CD14-positive monocyte (primary cell): Measurements from ENCODE around the gene KISS1R. TPM values are rescaled to one million over a fixed set of nuclear protein-coding genes. Genes with fewer than 3 reads are reported as not detected.

Experiments used
- DNase-seq, 3 donors: peaks; one replicate each; pipeline ENCODE4 v3.0.0-alpha.2; 2011 to 2022
- H2AFZ ChIP-seq: 2 replicates; pipeline ENCODE4 v1.6.0; 2012; ENCODE audit warnings: mild to moderate bottlenecking, low read depth, low read length, inconsistent platforms; ENCODE audit not compliant: insufficient read depth, poor library complexity, severe bottlenecking
- H3K27ac ChIP-seq, 2 donors: 1 replicate in 1 of 2; 2 replicates in 1 of 2; pipeline ENCODE4 v1.5.1; 2012 to 2013; ENCODE audit warnings: low read length in 2 of 2, control low read depth in 1 of 2, inconsistent platforms in 1 of 2, low read depth in 1 of 2, mild to moderate bottlenecking in 1 of 2
- H3K27me3 ChIP-seq, 2 donors: one replicate each; pipeline versions ENCODE4 v1.6.0 to v1.6.1; 2011 to 2013; ENCODE audit warnings: low read length in 2 of 2; ENCODE audit not compliant: control insufficient read depth in 2 of 2, insufficient read depth in 2 of 2
- H3K36me3 ChIP-seq, 2 donors: replicated peaks in 1 of 2; 1 replicate in 1 of 2; 2 replicates in 1 of 2; pipeline versions ENCODE4 v1.5.1 to v1.6.1; 2012 to 2013; ENCODE audit warnings: low read length in 2 of 2, control low read depth in 1 of 2, inconsistent platforms in 1 of 2, mild to moderate bottlenecking in 1 of 2; ENCODE audit not compliant: insufficient read depth in 2 of 2, control insufficient read depth in 1 of 2
- H3K4me1 ChIP-seq, 2 donors: 1 replicate in 1 of 2; 2 replicates in 1 of 2; pipeline versions ENCODE4 v1.5.1 to v1.6.1; 2012 to 2013; ENCODE audit warnings: low read length in 2 of 2, control low read depth in 1 of 2, inconsistent platforms in 1 of 2, mild to moderate bottlenecking in 1 of 2, moderate library complexity in 1 of 2; ENCODE audit not compliant: insufficient read depth in 2 of 2, control insufficient read depth in 1 of 2
- H3K4me2 ChIP-seq: replicated peaks from 2 replicates; pipeline ENCODE3; 2012; ENCODE audit warnings: low read length, moderate library complexity, mild to moderate bottlenecking; ENCODE audit not compliant: poor library complexity, severe bottlenecking; ENCODE audit errors: extremely low read depth
- H3K4me3 ChIP-seq, 3 experiments: fragments of 200-600 bp in 1 of 3; sonication (generic) in 1 of 3; replicated peaks in 1 of 3; 1 replicate in 2 of 3; 2 replicates in 1 of 3; pipeline ENCODE4 v1.5.1; 2011 to 2013; ENCODE audit warnings: low read length in 3 of 3, mild to moderate bottlenecking in 3 of 3, control low read depth in 2 of 3, low read depth in 2 of 3, inconsistent platforms in 1 of 3, moderate library complexity in 1 of 3
- H3K79me2 ChIP-seq: 2 replicates; pipeline ENCODE4 v1.6.0; 2012; ENCODE audit warnings: mild to moderate bottlenecking, control low read depth, inconsistent platforms, low read length, moderate library complexity; ENCODE audit not compliant: insufficient read depth
- H3K9ac ChIP-seq: 2 replicates; pipeline ENCODE4 v1.6.0; 2017; ENCODE audit warnings: low read length, mild to moderate bottlenecking; ENCODE audit not compliant: insufficient read depth, poor library complexity, severe bottlenecking
- H3K9me3 ChIP-seq, 2 donors: replicated peaks in 1 of 2; 1 replicate in 1 of 2; 2 replicates in 1 of 2; pipeline versions ENCODE4 v1.5.1 to v1.6.1; 2012 to 2013; ENCODE audit warnings: low read length in 2 of 2, control low read depth in 1 of 2; ENCODE audit not compliant: control insufficient read depth in 1 of 2, insufficient read depth in 1 of 2
- H4K20me1 ChIP-seq: 2 replicates; pipeline ENCODE4 v1.6.0; 2012; ENCODE audit warnings: mild to moderate bottlenecking, low read length, control low read depth, moderate library complexity; ENCODE audit not compliant: insufficient read depth
- H3K27ac Mint-ChIP-seq, 7 donors: one replicate each; pipeline ENCODE4 v1.8.0; 2020; ENCODE audit warnings: mild to moderate bottlenecking in 7 of 7, mixed read lengths in 7 of 7, moderate library complexity in 6 of 7, inconsistent platforms in 2 of 7
- H3K27me3 Mint-ChIP-seq, 3 donors: one replicate each; pipeline ENCODE4 v1.8.0; 2021 to 2022; ENCODE audit warnings: low read depth in 3 of 3, mild to moderate bottlenecking in 3 of 3, mixed read lengths in 3 of 3, moderate library complexity in 3 of 3, inconsistent platforms in 1 of 3
- H3K36me3 Mint-ChIP-seq, 2 donors: one replicate each; pipeline ENCODE4 v1.8.0; 2020; ENCODE audit warnings: mixed read lengths in 2 of 2, inconsistent platforms in 1 of 2, mild to moderate bottlenecking in 1 of 2
- H3K4me1 Mint-ChIP-seq: one replicate; pipeline ENCODE4 v1.8.0; 2020; ENCODE audit warnings: mild to moderate bottlenecking, mixed read lengths
- H3K4me3 Mint-ChIP-seq, 2 donors: one replicate each; pipeline ENCODE4 v1.8.0; 2020; ENCODE audit warnings: mild to moderate bottlenecking in 2 of 2, mixed read lengths in 2 of 2, moderate library complexity in 1 of 2
- H3K9me3 Mint-ChIP-seq, 7 donors: one replicate each; pipeline ENCODE4 v1.8.0; 2020 to 2022; ENCODE audit warnings: mixed read lengths in 7 of 7, mild to moderate bottlenecking in 6 of 7, moderate library complexity in 6 of 7, inconsistent platforms in 2 of 7
- CTCF ChIP-seq: fragments of 200-600 bp; IDR thresholded peaks from one replicate; pipeline ENCODE4 v1.8.0; 2022; ENCODE audit warnings: antibody characterized with exemption, mild to moderate bottlenecking
- WGBS: methylation state at CpG from one replicate; pipeline ENCODE4 v1.1.5; 2013; ENCODE audit warnings: missing lambda C conversion rate; ENCODE audit not compliant: insufficient coverage; 5-methylcytosine and 5-hydroxymethylcytosine counted together
- intact Hi-C, 2 donors: fragments of 100-400 bp; cut with micrococcal nuclease; formaldehyde crosslinking; loops; one replicate each; pipeline versions ENCODE4 v1.15.0 to v1.15.1; 2023
- polyA plus RNA-seq, 3 donors: library from polyadenylated mRNA; depleted of rRNA in 1 of 3; unstranded in 2 of 3; stranded (reverse) in 1 of 3; fragments of 300-500 nt in 2 of 3; fragments of >200 nt in 1 of 3; fragmentation: Illumina TruSeq in 2 of 3; gene quantifications; 1 replicate in 2 of 3; 2 replicates in 1 of 3; pipeline ENCODE4 v1.2.3, GENCODE V29; 2012 to 2021

The KISS1R gene
- polyA plus RNA-seq, 3 donors = not detected

- Histone ChIP-seq H4K20me1 (peaks cover 76% of the 10 kb centered on the region), H3K27ac (no peak overlapping the region), H3K4me1 (peaks cover 53 to 66% of the 10 kb centered on the region in 2 donors), H3K4me3 (no peak overlapping the region), H3K27me3 (no peaks in the 10 kb centered on the region), H3K36me3 (peaks cover 7 to 28% of the 10 kb centered on the region in 2 donors), H3K79me2 (peaks cover 97% of the 10 kb centered on the region), H2AFZ (no peak overlapping the region), H3K9me3 (no peaks in the 10 kb centered on the region), H3K4me2 (no peak overlapping the region), H3K9ac (no peak overlapping the region)
- no peak for TF ChIP-seq CTCF
- H3K9me3 Mint-ChIP-seq = peaks cover 0 to 2% (median 0%) of the 10 kb centered on the region in 7 donors
- DNase-seq = no peak
- 96% methylated on average over 5 of the region's 6 CpGs for WGBS
- H3K4me3 Mint-ChIP-seq = no peak overlapping the region
- intact Hi-C loops = loop anchor here in 1 of 2 donors (5.0 to 10.0 kb wide), 2 partner anchors 172 to 315 kb away; partner anchors contain the start of genes ATP5F1D, GPX4 and MIDN
- H3K27ac Mint-ChIP-seq = peak overlapping the region in 1 of 7 donors; percentile 40
- H3K4me1 Mint-ChIP-seq = peaks cover 58% of the 10 kb centered on the region
- H3K27me3 Mint-ChIP-seq = no peaks in the 10 kb centered on the region
- H3K36me3 Mint-ChIP-seq = peaks cover 16 to 32% of the 10 kb centered on the region in 2 donors
Measured at GRCh38 chr19:929891-930258, 12.7 kb downstream of the KISS1R start.

GRCh38 chr19:931860-932647 lies 14.9 kb downstream of the KISS1R start:
- TF ChIP-seq CTCF = no peak
- Histone ChIP-seq H4K20me1 (peaks cover 96% of the 10 kb centered on the region), H3K36me3 (peaks cover 9 to 38% of the 10 kb centered on the region in 2 donors), H3K4me3 (peak overlapping the region in 1 of 3 experiments; percentile 66), H3K27me3 (no peaks in the 10 kb centered on the region), H3K4me1 (peaks cover 59 to 74% of the 10 kb centered on the region in 2 donors), H3K4me2 (peak overlapping the region; percentile 63), H3K9me3 (no peaks in the 10 kb centered on the region), H3K79me2 (peaks cover 98% of the 10 kb centered on the region), H3K27ac (peak overlapping the region; percentile 23 to 63), H3K9ac (peak overlapping the region; percentile 33), H2AFZ (no peak overlapping the region)
- no peaks in the 10 kb centered on the region for H3K27me3 Mint-ChIP-seq
- intact Hi-C loops = no loop called here
- peaks cover 19 to 41% of the 10 kb centered on the region in 2 donors for H3K36me3 Mint-ChIP-seq
- peak overlapping the region in 2 of 7 donors; percentile 56 to 57 for H3K27ac Mint-ChIP-seq
- peak overlapping the region in 1 of 2 donors; percentile 39 for H3K4me3 Mint-ChIP-seq
- peaks cover 0 to 2% (median 0%) of the 10 kb centered on the region in 7 donors for H3K9me3 Mint-ChIP-seq
- peaks cover 68% of the 10 kb centered on the region for H3K4me1 Mint-ChIP-seq
- DNase-seq = no peak
- WGBS = 58% methylated on average over 24 of the region's 32 CpGs
